HUDEP-2 (cell line): Measurements from ENCODE around the gene AP1M1.
A peak's percentile ranks its signal among the peaks of the same experiment; 100 is the strongest.

ENCODE experiments used
- DNase-seq, 76 experiments: peaks; one replicate each; lab custom pipeline; 2025; ENCODE audit not compliant: unreplicated experiment in 76 of 76; lab: John Stamatoyannopoulos, UW

AP1M1 gene

GRCh38 chr19:16185123-16185767 is 12.5 kb upstream of the AP1M1 start, which contains the start of gene FAM32A:
Gene FAM32A (plus strand): TSS chr19:16185410. CDS start chr19:16185443, 33 bp downstream.
- peak; percentile 56 to 100 (median 100) for DNase-seq

GRCh38 chr19:16185768-16186123 is 12.0 kb upstream of the AP1M1 start:
- peak in 30 of 76 experiments; percentile 6 to 48 (median 28) for DNase-seq

DNA sequence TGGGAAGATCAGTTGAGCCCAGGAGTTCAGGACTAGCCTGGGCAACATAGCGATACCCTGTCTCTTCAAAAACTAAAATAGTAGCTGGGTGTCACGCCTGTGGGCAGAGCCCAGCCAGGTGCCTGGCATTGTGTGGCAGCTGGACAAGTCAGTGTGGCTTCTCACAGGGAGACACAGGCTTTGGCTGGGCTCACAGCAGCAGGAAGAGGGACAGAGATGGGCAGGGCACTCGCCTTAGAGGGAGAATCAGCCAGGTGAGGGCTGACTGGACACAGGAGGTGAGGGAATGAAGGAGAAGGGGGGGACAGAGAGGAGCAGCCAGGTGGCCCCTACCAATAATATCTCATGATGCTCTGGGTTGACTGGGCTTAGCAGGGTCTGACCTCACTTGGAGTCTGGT is 9.2 kb upstream of the AP1M1 start:
- DNase-seq: no peak

DNA sequence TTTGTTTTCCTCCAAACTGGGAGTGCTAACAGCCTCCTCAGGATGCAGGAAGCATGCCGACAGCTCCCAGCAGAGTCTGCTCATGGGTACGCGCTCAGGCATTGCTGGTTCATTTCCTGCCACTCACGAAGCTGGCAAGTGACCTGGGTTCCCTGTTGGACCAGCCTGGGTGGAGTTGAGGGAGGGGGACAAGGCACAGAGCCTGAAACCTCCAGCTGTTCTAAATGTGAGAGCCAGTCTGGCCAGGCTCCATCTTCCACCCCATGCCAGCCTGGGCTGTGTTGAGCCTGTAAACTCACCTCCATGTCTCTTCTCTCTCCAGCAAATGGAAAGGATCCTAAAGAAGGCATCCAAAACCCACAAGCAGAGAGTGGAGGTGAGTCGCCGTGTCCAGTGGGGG is 7.5 kb upstream of the AP1M1 start:
- no peak for DNase-seq

- no peak for DNase-seq
Observed at GRCh38 chr19:16190736-16191135, 7.0 kb upstream of the AP1M1 start.

DNA sequence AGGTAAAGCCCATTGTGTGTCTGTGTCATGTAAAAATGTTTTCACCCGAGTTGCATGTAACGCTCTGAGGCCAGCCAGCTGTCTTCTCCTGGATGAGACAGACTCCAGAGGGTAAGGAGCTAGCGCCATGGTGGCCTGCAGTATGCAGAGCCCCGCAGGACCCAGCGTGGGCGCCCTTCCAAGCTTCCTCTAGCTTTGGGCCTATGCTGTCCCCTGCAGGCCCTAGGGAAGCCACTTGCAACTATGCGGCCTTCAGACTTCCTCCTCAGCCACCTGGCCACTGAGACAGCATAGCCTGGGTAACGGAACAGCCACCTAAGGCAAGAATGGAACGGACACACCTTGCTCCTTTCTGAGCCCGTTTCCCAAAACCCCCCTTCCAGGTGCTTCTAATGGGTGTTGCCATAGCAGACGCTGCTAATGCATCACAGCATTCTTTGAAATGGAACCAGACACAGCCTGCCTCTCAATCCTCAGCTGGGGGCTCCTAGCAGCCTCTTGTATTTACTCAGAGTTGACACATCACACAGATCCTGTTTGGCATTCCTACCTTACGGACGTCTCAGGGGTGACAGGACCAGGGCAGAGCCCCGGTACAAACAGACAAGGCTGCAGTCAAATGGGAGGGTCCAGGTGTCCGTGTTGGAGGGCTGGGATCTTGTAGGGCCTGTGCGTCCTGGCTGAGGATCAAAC is 6.3 kb upstream of the AP1M1 start:
- DNase-seq: peak in 1 of 76 experiments; percentile 8

DNA sequence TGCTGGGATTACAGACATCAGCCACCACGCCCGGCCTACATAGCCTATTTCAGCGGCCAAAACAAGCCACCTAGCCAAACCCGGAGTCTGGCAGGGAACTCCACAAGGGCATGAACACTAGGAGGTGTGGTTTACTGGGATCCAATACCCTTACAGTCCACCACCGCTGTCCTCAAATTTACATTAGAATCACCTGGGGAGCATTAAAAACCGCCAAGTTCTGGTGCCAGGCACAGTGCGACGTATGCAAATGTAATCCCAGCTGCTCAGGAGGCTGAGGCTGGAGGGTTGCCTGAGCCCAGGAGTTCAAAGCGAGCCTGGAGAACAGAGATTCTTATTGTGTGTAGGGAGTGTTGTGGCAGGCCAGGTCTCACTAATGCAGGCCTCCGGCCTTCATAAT is 4.2 kb upstream of the AP1M1 start:
- no peak for DNase-seq

GRCh38 chr19:16197188-16197621 is 506 bp upstream of the AP1M1 start:
- peak in 35 of 76 experiments; percentile 50 to 99 (median 94) for DNase-seq

- DNase-seq: peak in 2 of 76 experiments; percentile 5 to 53
Observed at GRCh38 chr19:16198370-16198651, 600 bp downstream of the AP1M1 start.

- no peak for DNase-seq
Observed at GRCh38 chr19:16199275-16199932, 1.7 kb downstream of the AP1M1 start.

- DNase-seq: no peak
Observed at GRCh38 chr19:16200038-16201010, 2.6 kb downstream of the AP1M1 start.

DNA sequence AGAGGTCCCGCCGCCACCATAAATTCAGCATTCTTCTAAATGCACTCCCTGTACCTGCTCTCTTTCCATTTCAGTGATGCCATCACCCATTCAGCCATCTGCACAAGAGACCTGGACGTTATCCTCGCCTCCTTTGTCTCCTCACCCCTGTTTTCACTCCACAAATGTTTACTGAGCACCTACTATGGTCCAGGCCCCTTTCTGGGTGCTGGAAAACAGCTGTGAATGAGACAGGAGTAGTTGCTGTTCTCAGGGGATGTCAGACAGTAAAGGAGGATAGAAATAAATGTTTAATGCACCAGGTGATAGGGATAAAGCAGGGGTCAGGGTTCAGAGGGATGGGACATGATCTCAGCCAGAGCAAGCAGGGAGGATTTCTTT is 3.3 kb downstream of the AP1M1 start:
- no peak for DNase-seq

GRCh38 chr19:16202320-16203255 is 4.9 kb downstream of the AP1M1 start:
- no peak for DNase-seq

GRCh38 chr19:16203256-16204004 is 5.7 kb downstream of the AP1M1 start:
- no peak for DNase-seq

DNA sequence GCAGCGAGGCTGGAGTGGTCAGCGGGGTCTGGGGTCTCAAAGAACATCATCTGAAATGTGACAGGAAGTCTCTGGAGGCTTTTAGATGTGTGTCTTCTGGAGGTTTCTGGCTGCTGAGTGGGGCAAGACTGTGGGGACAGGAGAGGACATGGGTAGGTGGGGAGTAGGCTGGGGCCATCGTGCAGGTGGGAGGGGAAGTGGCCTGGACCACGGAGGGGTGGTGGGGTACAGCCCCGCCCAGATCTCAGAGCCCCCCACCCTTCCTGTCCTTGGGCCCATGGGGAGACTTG is 6.2 kb downstream of the AP1M1 start:
- DNase-seq: no peak

GRCh38 chr19:16205205-16206045 is 7.7 kb downstream of the AP1M1 start:
- DNase-seq: no peak

DNA sequence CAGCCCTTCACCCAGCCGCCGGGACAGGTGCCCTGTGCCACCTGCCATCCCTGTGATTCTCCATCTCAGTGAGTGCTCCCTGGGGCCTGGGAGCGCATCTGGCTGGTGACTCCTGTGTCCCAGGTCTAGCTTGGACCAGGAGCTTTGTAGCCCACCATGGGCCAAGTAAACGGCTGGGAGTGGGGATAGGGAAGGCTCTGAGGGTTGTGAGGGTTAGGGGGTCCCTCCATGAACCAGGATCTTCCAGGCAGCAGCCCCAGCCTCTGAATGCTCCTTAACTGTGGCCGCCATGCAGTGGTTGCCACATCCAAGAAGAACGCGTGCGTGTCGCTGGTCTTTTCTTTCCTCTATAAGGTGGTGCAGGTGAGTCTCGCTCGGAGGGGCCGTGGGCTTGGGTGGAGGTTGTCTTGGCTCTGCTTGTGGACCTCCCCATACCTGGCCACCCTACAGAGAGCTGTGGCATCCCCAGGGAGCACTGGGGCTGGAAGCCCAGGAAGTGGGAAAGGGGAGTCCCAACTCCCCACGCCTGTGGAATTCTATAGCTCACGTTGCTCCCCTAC is 8.4 kb downstream of the AP1M1 start:
- DNase-seq: no peak

DNA sequence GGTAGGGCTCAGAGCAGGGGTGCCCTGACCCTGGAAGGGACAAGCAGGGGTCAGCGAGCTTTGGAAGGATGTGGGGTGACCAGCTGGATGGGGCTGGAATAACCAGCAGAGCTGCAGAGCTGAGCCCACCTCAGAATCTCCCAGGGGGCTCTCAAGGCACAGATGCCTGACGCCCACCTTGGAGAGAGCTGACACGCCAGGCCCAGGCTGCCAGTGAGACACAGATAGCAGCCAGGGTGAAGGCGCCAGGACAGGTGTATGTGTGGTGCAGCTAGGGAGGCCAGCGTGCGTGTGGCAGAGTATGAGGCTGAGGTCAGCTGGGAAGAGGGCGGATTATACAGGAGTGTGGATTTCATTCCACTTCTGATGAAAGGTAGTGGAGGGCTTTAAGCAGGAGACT is 8.9 kb downstream of the AP1M1 start:
- DNase-seq: no peak
